KOPT-K1 (cell line): ENCODE data around the gene POGK.
"Not testable (repeated sequence)": the region's sequence is repeated elsewhere in the genome, so short reads cannot be mapped to it uniquely, and the experiment has no call there.

Experiments
- H3K27ac ChIP-seq: fragments of 200-600 bp; sonication (generic); 2 replicates; pipeline ENCODE4 v1.5.1; 2016; ENCODE audit warnings: antibody characterized with exemption, mild to moderate bottlenecking, low read depth, low read length; ENCODE audit not compliant: poor library complexity, severe bottlenecking
- H3K36me3 ChIP-seq: fragments of 200-600 bp; sonication (generic); 2 replicates; pipeline ENCODE4 v1.5.1; 2017; ENCODE audit warnings: antibody characterized with exemption, mild to moderate bottlenecking, low read length, moderate library complexity; ENCODE audit not compliant: insufficient read depth
- H3K9me3 ChIP-seq: fragments of 200-600 bp; sonication (generic); 2 replicates; pipeline ENCODE4 v1.5.1; 2017; ENCODE audit warnings: antibody characterized with exemption, low read length, mild to moderate bottlenecking; ENCODE audit not compliant: insufficient read depth, poor library complexity, severe bottlenecking

Gene POGK

GRCh38 chr1:166875734-166876539 is 36.7 kb downstream of the POGK start, which contains the start of gene TADA1:
Gene TADA1 (minus strand): TSS chr1:166876264. CDS start chr1:166876233, 31 bp downstream.
- H3K27ac ChIP-seq = peak within 1 kb of the TSS; percentile 77
- H3K9me3 ChIP-seq = no peaks in the 10 kb centered on the region
- peaks cover 12% of the 10 kb centered on the region; the same call in 1 of the 2 replicates for H3K36me3 ChIP-seq

- Histone ChIP-seq H3K27ac (peak overlapping the region; percentile 77), H3K9me3 (no peaks in the 10 kb centered on the region), H3K36me3 (peaks cover 12% of the 10 kb centered on the region; the same call in 1 of the 2 replicates)
Observed at GRCh38 chr1:166876540-166876838, 37.2 kb downstream of the POGK start.

- H3K27ac ChIP-seq = not testable (repeated sequence)
Observed at GRCh38 chr1:166878173-166878917, 39.1 kb downstream of the POGK start.

GRCh38 chr1:166882893-166883292 is 43.6 kb downstream of the POGK start:
- H3K9me3 ChIP-seq = no peaks in the 10 kb centered on the region
- no peaks in the 10 kb centered on the region for H3K36me3 ChIP-seq
- H3K27ac ChIP-seq = no peak overlapping the region

More at GRCh38 chr1:166878173-166878917, 39.1 kb downstream of the POGK start:
- not testable (repeated sequence) for H3K36me3 ChIP-seq, H3K9me3 ChIP-seq

GRCh38 chr1:166884040-166884642 is 44.9 kb downstream of the POGK start:
- no peaks in the 10 kb centered on the region for H3K9me3 ChIP-seq
- H3K27ac ChIP-seq = no peak overlapping the region
- H3K36me3 ChIP-seq = no peaks in the 10 kb centered on the region

GRCh38 chr1:166884971-166885370 is 45.7 kb downstream of the POGK start:
- Histone ChIP-seq H3K36me3 (no peaks in the 10 kb centered on the region), H3K27ac (peak overlapping the region; percentile 8), H3K9me3 (no peaks in the 10 kb centered on the region)

GRCh38 chr1:166888373-166889111 is 49.3 kb downstream of the POGK start:
- no peaks in the 10 kb centered on the region for H3K9me3 ChIP-seq
- H3K27ac ChIP-seq = no peak overlapping the region
- no peaks in the 10 kb centered on the region for H3K36me3 ChIP-seq

GRCh38 chr1:166889776-166890175 is 50.5 kb downstream of the POGK start:
- Histone ChIP-seq H3K9me3 (no peaks in the 10 kb centered on the region), H3K36me3 (no peaks in the 10 kb centered on the region), H3K27ac (no peak overlapping the region)

- peaks cover 18% of the 10 kb centered on the region for H3K9me3 ChIP-seq
- H3K36me3 ChIP-seq = no peaks in the 10 kb centered on the region
- no peak overlapping the region for H3K27ac ChIP-seq
Observed at GRCh38 chr1:166895766-166896165, 56.5 kb downstream of the POGK start.

GRCh38 chr1:166899769-166900168 is 60.5 kb downstream of the POGK start:
- no peak overlapping the region for H3K27ac ChIP-seq
- peaks cover 18% of the 10 kb centered on the region for H3K9me3 ChIP-seq
- no peaks in the 10 kb centered on the region for H3K36me3 ChIP-seq

GRCh38 chr1:166900987-166901386 is 61.7 kb downstream of the POGK start:
- H3K27ac ChIP-seq = no peak overlapping the region

GRCh38 chr1:166902279-166902678 is 63.0 kb downstream of the POGK start:
- H3K27ac ChIP-seq = no peak overlapping the region
- H3K9me3 ChIP-seq = peaks cover 12% of the 10 kb centered on the region
- no peaks in the 10 kb centered on the region for H3K36me3 ChIP-seq

More at GRCh38 chr1:166900987-166901386, 61.7 kb downstream of the POGK start:
- H3K36me3 ChIP-seq = no peaks in the 10 kb centered on the region
- H3K9me3 ChIP-seq = peaks cover 18% of the 10 kb centered on the region

GRCh38 chr1:166903232-166903631 is 64.0 kb downstream of the POGK start:
- no peak overlapping the region for H3K27ac ChIP-seq

GRCh38 chr1:166905136-166905535 is 65.9 kb downstream of the POGK start:
- H3K36me3 ChIP-seq = no peaks in the 10 kb centered on the region
- no peaks in the 10 kb centered on the region for H3K9me3 ChIP-seq
- H3K27ac ChIP-seq = no peak overlapping the region

More at GRCh38 chr1:166903232-166903631, 64.0 kb downstream of the POGK start:
- Histone ChIP-seq H3K9me3 (peaks cover 2% of the 10 kb centered on the region), H3K36me3 (no peaks in the 10 kb centered on the region)

GRCh38 chr1:166905900-166906299 is 66.6 kb downstream of the POGK start:
- H3K36me3 ChIP-seq = no peaks in the 10 kb centered on the region
- H3K27ac ChIP-seq = no peak overlapping the region
- H3K9me3 ChIP-seq = no peaks in the 10 kb centered on the region
